GM12875 (cell line): ENCODE results near the gene ZNF33B.

ENCODE experiments used
- H3K4me3 ChIP-seq: one replicate; pipeline ENCODE4 v1.5.1; 2011; ENCODE audit warnings: low read depth, low read length, control low read depth
- TF ChIP-seq, protein P1 (sequence below): IDR thresholded peaks from 2 replicates; pipeline ENCODE4 v1.5.1; 2011; ENCODE audit warnings: low read depth, mild to moderate bottlenecking, control low read depth, inconsistent platforms, low read length, moderate library complexity, borderline replicate concordance; ENCODE audit not compliant: insufficient read depth

ZNF33B gene

DNA sequence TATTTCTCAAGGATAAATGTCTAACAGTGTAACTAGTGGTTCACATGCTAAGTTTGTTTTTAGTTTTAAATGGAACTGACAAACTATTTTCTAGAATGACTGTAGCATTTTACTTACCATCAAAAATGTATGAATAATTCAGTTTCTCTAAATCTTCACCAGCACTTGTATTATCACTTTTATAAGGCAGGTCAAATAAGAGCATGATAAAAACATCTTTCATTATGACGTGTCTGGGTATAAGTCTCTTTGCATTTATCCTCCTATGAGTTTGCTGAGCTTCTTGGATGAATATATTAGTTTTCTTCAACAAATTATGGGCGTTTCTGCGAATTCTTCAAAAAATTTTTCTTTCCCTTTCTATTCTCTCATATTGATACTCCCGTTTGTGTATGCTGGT lies 19.9 kb downstream of the ZNF33B start:
- TF ChIP-seq, protein P1, sequence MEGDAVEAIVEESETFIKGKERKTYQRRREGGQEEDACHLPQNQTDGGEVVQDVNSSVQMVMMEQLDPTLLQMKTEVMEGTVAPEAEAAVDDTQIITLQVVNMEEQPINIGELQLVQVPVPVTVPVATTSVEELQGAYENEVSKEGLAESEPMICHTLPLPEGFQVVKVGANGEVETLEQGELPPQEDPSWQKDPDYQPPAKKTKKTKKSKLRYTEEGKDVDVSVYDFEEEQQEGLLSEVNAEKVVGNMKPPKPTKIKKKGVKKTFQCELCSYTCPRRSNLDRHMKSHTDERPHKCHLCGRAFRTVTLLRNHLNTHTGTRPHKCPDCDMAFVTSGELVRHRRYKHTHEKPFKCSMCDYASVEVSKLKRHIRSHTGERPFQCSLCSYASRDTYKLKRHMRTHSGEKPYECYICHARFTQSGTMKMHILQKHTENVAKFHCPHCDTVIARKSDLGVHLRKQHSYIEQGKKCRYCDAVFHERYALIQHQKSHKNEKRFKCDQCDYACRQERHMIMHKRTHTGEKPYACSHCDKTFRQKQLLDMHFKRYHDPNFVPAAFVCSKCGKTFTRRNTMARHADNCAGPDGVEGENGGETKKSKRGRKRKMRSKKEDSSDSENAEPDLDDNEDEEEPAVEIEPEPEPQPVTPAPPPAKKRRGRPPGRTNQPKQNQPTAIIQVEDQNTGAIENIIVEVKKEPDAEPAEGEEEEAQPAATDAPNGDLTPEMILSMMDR, result no peak
- H3K4me3 ChIP-seq, result no peak overlapping the region

DNA sequence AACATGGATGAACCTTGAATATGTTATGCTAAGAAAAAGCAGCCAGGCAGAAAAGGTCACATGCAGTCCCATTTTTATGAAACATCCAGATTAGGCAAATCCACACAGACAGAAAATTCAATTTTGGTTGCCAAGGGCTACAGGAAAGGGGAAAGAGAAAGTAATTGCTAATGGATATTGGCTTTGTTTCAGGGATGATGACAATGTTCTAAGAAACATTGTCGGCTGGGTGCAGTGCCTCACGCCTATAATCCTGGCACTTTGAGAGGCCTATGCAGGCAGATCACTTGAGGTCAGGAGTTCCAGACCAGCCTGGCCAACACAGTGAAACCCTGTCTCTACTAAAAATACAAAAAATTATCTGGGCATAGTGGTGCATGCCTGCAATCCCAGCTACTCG lies 23.0 kb downstream of the ZNF33B start:
- no peak overlapping the region for H3K4me3 ChIP-seq
- TF ChIP-seq, protein P1, result no peak

DNA sequence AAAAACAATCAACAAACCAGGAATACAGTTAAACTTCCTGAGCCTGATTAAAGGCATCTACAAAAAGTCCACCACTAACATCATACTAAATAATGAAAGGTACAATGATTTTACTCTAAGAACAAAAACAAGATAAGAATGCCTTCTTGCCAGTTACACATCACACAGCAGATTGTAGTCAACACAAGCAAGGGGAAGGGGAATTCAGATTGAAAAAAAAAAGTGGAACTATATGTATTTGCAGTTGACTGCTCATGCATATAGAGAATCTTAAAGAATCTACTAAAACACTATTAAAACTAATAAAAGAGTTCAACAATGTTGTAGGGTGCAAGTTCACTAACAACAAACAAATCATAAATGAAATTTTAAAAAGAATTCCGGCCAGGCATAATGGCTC lies 28.5 kb downstream of the ZNF33B start:
- TF ChIP-seq, protein P1, result no peak

DNA sequence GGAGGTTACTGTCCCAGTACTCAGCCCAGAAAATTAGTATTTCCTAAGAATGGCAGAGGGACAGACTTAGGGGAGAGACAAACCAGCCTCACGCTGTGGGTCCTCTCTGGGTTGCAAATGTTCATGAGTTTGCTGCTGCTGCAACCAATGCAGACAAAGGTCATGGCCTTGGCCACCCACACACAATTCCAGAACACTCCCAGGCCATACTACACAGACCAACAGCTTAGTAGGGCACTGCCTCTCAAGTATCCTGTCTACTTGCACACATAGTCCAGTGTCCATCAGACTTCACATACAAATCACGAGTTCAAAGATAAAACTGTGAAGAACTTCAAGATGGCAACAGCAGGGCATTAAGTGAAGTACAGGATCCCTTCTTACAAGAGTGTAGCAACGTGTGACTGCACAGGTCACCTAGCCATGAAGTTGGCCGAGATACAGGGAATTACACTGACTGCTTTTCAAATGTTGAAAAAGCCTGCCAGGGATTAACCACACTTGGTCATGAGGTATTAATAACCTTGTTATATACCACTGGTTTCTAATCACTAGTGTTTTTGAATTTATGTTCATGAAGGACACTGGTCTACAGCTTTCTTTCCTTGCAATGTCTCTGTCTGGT lies 40.0 kb downstream of the ZNF33B start:
- TF ChIP-seq, protein P1, result no peak
- no peak overlapping the region for H3K4me3 ChIP-seq

More for the DNA sequence above, 28.5 kb downstream of the ZNF33B start:
- H3K4me3 ChIP-seq, result no peak overlapping the region

DNA sequence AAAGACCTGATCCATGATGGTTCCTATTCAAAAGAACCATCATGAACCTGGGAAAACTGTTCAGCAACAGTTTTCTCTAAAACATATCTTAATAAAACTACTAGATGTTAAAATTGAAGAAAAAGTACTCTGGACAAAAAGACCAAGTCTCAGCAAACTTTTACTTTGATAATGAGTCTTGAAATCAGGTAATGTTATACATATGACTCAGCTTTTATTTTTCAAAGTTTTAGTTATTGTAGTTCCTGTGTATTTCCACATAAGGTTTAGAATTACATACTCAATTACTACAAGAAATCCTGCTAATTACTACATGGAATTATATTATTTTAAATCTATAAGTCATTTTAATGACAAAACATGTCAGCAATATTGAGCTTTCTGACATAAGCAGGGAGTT lies 42.2 kb downstream of the ZNF33B start:
- TF ChIP-seq, protein P1, result no peak

DNA sequence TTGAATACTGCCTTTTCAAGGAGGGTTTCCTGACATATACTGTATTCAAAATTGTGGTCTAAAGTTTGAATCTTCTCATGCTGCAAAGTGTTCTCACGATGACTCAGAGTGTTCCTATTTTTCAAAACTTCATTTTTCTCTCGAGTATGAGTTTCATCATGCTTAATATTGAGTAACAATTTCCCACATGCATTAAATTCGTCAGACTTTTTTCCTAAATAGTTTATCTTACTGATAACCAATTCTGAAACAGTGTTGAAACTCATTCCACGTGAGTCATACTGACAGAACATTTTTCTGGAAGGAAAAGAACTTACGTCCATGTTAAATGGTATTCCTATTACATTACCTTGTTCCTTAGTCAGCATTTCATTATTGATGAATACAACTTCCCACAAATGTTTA lies 44.1 kb downstream of the ZNF33B start:
- TF ChIP-seq, protein P1, result no peak
- H3K4me3 ChIP-seq, result no peak overlapping the region

More for the DNA sequence above, 42.2 kb downstream of the ZNF33B start:
- no peak overlapping the region for H3K4me3 ChIP-seq

DNA sequence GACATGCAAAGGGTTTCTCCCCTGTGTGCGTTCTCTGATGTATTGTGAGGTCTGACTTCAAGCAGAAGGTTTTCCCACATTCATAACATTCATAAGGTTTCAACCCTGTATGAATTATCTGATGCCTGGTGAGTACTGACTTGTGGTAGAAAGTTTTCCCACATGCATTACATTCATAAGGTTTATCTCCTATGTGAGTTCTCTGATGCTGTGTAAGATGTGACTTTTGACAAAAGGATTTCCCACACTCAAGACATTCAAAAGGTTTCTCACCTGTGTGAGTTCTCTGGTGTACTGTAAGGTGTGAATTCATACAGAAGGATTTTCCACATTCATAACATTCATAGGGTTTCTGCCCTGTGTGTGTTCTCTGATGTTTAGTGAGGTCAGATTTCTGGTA lies 45.1 kb downstream of the ZNF33B start:
- TF ChIP-seq, protein P1, result no peak
- no peak overlapping the region for H3K4me3 ChIP-seq
